Mucosa of stomach (tissue), 1 donor: ENCODE data around the gene MPHOSPH8.
"Not testable (repeated sequence)": the region's sequence is repeated elsewhere in the genome, so short reads cannot be mapped to it uniquely, and the experiment has no call there.

Experiments used
- H3K27me3 ChIP-seq: one replicate; pipeline ENCODE4 v1.7.0; 2013; ENCODE audit warnings: mild to moderate bottlenecking, low read length; ENCODE audit not compliant: control insufficient read depth, insufficient read depth
- H3K36me3 ChIP-seq: one replicate; pipeline ENCODE4 v1.7.0; 2013; ENCODE audit warnings: low read length; ENCODE audit not compliant: control insufficient read depth, insufficient read depth
- H3K4me1 ChIP-seq: one replicate; pipeline ENCODE4 v1.7.0; 2013; ENCODE audit warnings: mild to moderate bottlenecking, low read length; ENCODE audit not compliant: control insufficient read depth, insufficient read depth
- H3K4me3 ChIP-seq: one replicate; pipeline ENCODE4 v1.7.0; 2013; ENCODE audit warnings: low read length
- H3K9ac ChIP-seq: one replicate; pipeline ENCODE4 v1.7.0; 2013; ENCODE audit warnings: mild to moderate bottlenecking, low read length, moderate library complexity
- H3K9me3 ChIP-seq: one replicate; pipeline ENCODE4 v1.7.0; 2013; ENCODE audit warnings: mild to moderate bottlenecking, low read length, moderate library complexity; ENCODE audit not compliant: control insufficient read depth
- donor health status: Pancreatic carcinoma.

Gene MPHOSPH8

DNA sequence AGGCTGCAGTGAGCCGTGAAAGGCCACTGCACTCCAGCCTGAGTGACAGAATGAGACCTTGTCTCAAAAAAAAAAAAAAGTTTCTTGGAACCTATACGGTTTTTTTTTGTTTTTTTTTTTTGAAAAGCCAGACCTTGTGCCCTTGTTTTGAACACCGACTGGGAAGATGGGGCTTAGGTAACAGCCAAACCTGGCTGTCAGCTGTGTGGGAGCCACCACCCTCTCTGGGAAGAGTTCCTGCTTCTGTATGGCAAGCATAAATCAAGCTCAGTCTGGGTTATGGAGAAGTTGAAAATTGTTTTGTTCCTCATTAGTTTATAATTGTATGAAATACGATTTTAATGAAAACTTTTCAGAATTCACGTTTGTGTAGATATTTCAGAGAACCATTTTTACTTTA is 39.5 kb downstream of the MPHOSPH8 start:
- H3K9ac ChIP-seq = no peak overlapping the region
- no peaks in the 10 kb centered on the region for H3K9me3 ChIP-seq
- H3K4me1 ChIP-seq = no peaks in the 10 kb centered on the region
- H3K36me3 ChIP-seq = no peaks in the 10 kb centered on the region
- no peak overlapping the region for H3K4me3 ChIP-seq
- H3K27me3 ChIP-seq = no peaks in the 10 kb centered on the region

DNA sequence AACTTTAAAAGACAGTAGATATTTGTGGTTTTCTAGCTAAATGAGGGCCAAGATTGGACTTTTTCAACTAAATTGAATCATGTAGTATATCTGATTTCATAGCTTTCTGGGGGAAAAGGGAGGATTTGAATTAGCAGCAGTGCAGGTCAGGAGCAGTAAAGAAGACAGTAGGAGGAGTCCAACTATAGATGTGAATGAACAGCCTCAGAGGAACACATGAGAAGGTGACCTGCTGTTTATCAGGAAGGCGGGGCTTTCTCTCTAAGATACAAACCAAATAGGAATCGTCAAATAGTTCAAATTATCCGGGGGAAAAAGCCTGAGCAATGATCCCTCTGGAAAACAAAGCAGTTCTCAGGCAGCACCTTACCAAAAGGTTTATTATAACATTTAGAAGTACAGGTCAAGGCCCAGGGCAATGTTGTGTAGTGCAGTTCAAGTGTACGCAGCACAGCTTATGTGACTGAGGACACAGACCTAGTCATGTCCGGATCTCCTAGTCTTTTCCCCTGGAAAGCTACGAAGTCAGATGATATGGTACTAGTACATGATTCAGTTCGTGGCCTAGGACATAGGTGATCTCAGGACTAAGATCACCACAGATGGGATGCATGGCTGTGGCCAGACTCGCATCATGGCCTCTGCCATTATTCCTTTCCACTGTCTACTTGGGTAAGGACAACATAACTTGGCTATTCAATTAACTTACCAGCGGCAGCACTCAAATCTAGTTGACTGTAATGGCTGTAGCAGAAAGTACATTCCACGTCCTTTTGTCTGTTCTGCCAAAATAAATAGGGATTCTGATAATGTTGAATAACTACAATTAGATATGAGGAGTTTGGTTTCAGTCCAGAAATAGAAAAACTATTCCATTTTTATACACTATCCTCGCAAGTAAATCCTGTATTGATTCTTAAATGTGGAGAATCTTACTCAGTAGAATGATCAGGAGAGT is 40.3 kb downstream of the MPHOSPH8 start:
- Histone ChIP-seq H3K9me3 (no peaks in the 10 kb centered on the region), H3K9ac (no peak overlapping the region), H3K36me3 (no peaks in the 10 kb centered on the region), H3K4me3 (no peak overlapping the region), H3K4me1 (no peaks in the 10 kb centered on the region), H3K27me3 (no peaks in the 10 kb centered on the region)

DNA sequence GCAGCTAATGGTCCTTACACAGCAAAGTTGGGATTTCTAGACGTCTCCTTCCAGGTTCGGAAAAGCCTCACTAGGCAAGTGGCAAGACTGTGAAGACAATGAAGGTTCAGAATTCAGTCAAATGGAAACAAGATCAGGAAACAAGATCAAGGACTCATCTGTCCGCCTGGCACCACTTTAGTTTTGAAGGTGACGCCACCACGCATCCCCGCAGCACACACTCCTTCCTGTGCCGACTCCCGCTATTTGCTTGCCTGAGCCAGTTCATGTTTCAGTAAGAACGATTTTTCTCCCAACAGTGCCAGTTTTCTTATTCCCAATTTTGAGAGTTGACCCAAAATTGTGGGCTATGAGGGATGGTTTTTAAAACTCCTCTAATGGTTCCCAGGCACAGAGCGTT is 41.4 kb downstream of the MPHOSPH8 start:
- Histone ChIP-seq H3K4me3 (no peak overlapping the region), H3K27me3 (no peaks in the 10 kb centered on the region), H3K9me3 (no peaks in the 10 kb centered on the region), H3K9ac (no peak overlapping the region), H3K36me3 (no peaks in the 10 kb centered on the region), H3K4me1 (no peaks in the 10 kb centered on the region)

DNA sequence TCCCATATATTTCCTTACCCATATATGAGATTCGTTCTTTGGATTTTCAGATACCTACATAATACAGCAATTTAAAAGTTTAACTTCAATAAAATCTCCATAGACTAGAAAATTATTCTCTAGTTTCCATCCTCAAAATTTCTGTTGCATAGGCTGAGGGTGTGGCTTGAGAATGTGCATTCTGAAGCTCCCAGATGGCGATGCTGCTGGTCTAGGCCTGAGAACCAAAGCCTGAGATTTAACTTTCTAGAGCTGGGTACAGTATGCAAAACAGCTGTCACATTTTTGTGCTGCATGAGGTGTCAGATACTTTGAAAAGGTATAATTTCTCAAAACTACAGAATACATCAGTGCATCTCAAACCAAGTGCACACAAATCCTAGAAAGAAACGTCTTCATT is 42.7 kb downstream of the MPHOSPH8 start:
- Histone ChIP-seq H3K27me3 (no peaks in the 10 kb centered on the region), H3K36me3 (no peaks in the 10 kb centered on the region), H3K9ac (no peak overlapping the region), H3K9me3 (no peaks in the 10 kb centered on the region), H3K4me1 (no peaks in the 10 kb centered on the region), H3K4me3 (no peak overlapping the region)

DNA sequence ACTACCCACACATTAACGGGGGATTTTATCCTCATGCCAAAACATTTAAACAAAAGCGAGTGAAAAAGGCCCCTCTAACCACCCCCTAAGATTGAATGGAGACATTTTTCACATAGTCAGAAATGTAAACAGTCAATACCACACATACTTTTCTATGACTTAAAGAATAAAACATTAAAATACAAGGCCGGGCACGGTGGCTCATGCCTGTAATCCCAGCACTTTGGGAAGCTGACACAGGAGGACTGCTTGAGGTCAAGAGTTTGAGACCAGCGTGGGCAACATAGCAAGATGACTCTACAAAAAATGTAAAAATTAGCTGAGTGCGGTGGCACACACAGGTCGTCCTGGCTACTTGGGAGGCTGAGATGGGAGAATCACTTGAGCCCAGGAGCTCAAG is 47.3 kb downstream of the MPHOSPH8 start:
- no peak overlapping the region for H3K4me3 ChIP-seq
- H3K36me3 ChIP-seq = no peaks in the 10 kb centered on the region
- H3K9ac ChIP-seq = no peak overlapping the region
- H3K27me3 ChIP-seq = no peaks in the 10 kb centered on the region
- H3K9me3 ChIP-seq = no peaks in the 10 kb centered on the region
- no peaks in the 10 kb centered on the region for H3K4me1 ChIP-seq

DNA sequence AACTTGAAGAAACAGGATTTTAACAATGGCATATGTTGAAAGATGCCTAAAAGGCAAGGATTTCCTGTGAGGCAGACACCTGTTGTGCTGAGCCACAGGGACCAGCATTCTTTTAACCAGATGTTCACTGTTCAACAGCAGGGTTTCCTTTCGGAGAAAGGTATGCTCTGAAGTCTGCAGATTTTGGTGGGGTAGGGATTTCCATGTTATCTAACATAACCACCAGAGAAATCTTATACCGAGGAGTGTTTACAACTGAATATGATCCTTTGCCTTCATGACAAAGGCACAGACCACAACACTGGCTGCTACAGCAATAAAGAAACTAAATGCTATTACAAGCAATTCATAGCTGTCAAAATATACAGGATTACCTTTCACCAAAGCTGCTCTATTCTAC is 48.1 kb downstream of the MPHOSPH8 start:
- no peaks in the 10 kb centered on the region for H3K27me3 ChIP-seq
- H3K9me3 ChIP-seq = no peaks in the 10 kb centered on the region
- no peaks in the 10 kb centered on the region for H3K4me1 ChIP-seq
- H3K36me3 ChIP-seq = no peaks in the 10 kb centered on the region
- no peak overlapping the region for H3K9ac ChIP-seq
- no peak overlapping the region for H3K4me3 ChIP-seq

DNA sequence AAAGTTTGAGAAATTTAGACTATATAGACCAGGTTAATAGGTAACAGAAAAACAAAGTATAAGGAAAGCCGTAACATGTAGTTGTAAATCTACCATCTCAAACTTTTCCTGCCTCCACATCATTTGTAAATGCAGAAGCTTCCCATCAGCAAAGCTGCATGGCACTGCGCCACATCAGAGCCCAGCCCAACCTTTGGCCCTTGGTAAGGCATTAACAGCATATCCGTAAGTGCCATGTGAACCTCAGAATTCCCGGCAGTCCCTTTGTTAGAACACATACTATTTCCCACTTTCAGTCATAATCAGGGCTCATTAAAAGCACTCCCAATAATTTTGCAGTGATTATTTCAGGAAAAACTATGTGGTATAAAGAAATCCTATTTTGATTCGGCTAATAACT is 51.6 kb downstream of the MPHOSPH8 start:
- no peak overlapping the region for H3K9ac ChIP-seq
- no peaks in the 10 kb centered on the region for H3K27me3 ChIP-seq
- H3K4me3 ChIP-seq = no peak overlapping the region
- no peaks in the 10 kb centered on the region for H3K4me1 ChIP-seq
- H3K36me3 ChIP-seq = no peaks in the 10 kb centered on the region
- no peaks in the 10 kb centered on the region for H3K9me3 ChIP-seq

DNA sequence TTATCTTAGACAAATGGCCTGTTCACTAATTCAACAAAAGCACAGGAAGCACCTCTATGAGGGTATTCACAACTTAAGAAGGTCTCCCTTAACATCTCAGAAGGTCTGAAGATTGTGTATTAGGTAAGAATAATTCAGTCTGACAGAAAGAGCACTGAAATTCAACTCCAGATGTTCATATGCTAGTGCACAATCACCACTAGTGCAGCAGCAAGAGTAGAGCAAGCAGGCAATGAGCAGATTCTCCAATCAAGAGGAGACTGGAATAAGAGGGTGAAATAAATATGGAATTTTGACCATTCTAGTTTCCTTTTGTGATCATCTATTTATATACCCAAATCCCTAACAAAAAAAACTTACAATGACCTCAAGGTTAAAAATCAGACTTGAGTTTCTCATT is 52.0 kb downstream of the MPHOSPH8 start:
- Histone ChIP-seq H3K36me3 (no peaks in the 10 kb centered on the region), H3K27me3 (no peaks in the 10 kb centered on the region), H3K4me1 (no peaks in the 10 kb centered on the region), H3K9me3 (no peaks in the 10 kb centered on the region), H3K4me3 (no peak overlapping the region), H3K9ac (no peak overlapping the region)

DNA sequence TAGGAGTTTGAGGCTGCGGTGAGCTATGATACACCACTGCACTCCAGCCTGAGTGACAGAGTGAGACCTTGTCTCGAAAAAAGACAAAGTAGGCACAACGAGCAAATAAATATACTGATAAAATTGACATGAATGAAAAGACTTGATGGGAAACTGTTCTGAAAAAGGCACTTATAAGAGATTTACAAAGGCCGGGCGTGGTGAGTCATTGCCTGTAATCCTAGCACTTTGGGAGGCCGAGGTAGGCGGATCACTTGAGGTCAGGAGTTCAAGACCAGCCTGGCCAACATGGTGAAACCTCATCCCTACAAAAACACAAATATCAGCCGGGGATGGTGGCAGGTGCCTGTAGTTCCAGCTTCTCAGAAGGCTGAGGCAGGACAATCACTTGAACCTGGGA is 58.0 kb downstream of the MPHOSPH8 start:
- H3K9me3 ChIP-seq, H3K4me3 ChIP-seq, H3K4me1 ChIP-seq, H3K27me3 ChIP-seq, H3K9ac ChIP-seq, H3K36me3 ChIP-seq: not testable (repeated sequence)

DNA sequence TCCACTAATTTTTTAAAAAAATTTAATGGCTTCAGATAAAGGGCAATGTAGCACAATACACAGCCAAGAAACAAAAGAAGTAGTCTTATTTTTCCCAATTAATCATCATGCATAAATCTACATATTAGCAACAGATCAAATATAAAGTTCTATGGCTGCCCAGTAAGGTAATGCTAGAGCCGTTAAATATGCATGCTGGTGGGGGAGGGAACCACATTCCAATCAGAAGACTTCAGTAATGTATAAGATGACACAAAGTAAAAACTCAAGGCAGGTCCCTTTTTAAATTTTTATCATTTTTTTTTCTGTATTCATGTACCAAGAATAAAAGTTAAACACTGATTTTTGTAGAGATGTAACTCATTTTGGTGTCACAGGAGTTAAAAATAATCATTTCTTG is 62.0 kb downstream of the MPHOSPH8 start:
- H3K9ac ChIP-seq = no peak overlapping the region
- H3K36me3 ChIP-seq = no peaks in the 10 kb centered on the region
- H3K27me3 ChIP-seq = no peaks in the 10 kb centered on the region
- no peaks in the 10 kb centered on the region for H3K9me3 ChIP-seq
- no peaks in the 10 kb centered on the region for H3K4me1 ChIP-seq
- no peak overlapping the region for H3K4me3 ChIP-seq

DNA sequence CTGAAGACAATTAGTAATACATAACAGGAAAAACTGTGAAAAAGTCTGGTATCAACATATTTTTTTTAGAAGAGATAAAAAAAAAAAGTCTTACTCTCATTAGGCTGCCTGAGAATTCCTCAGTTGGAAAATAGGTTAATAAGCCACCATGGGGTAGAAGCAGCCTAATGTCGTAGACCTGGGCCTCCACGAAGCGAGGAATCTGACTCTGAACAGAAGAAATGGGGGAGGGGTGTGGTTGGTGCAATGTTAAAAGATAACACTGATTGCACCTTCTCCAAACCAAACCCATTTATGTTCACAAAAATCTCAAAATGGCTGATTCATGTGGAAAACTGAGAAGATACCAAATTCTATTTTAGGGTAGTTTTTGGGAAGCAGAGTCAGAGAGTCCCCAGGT is 62.4 kb downstream of the MPHOSPH8 start:
- Histone ChIP-seq H3K9ac (no peak overlapping the region), H3K4me1 (no peaks in the 10 kb centered on the region), H3K4me3 (no peak overlapping the region), H3K9me3 (no peaks in the 10 kb centered on the region), H3K27me3 (no peaks in the 10 kb centered on the region), H3K36me3 (no peaks in the 10 kb centered on the region)

DNA sequence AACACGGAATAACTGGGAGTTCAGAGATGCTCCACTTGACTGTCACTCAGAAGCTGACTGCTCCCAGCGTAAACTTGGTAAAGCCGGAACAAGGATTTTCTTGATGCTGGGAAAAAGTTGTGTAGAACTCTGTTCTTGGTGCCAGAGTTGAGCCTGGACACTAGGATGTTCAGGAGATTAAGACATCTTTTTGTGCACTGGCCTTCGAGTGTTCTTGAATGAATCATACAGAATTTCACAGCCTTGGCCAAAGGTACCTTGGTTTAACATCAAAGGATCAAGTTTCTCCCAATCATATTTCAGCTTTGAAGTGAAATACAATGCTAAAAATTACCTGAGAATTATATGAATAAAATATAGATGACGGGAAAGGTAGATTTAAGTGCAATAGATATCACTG is 67.5 kb downstream of the MPHOSPH8 start:
- H3K9ac ChIP-seq, H3K9me3 ChIP-seq, H3K27me3 ChIP-seq, H3K36me3 ChIP-seq, H3K4me3 ChIP-seq, H3K4me1 ChIP-seq: not testable (repeated sequence)

DNA sequence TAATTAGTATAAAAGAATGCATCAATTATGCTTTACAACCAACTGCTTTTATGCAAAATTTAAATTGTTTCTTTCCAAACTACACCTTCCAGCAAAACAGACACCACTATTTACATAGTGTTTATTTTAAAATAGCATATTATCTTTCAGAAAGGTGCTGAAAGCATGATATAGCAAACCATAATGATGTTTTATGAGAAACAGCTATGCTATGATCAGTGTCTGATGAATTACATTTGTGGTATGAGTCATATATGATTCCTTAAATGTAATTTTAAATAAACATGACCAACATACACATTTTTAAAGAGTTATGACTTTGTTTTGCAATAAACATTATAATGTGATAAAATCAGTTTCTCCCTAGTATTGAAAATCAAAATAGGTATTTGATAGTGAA is 68.2 kb downstream of the MPHOSPH8 start:
- not testable (repeated sequence) for H3K4me3 ChIP-seq, H3K4me1 ChIP-seq, H3K36me3 ChIP-seq, H3K9me3 ChIP-seq, H3K9ac ChIP-seq, H3K27me3 ChIP-seq
